ENCODE data around the gene PLB1. TPM values are rescaled to one million over a fixed set of nuclear protein-coding genes. Genes with fewer than 3 reads are reported as not detected.

Gene PLB1
- polyA plus RNA-seq, 2 of the 4 experiments (the other 2 are of a cell fraction) = 0.26 to 1.4 TPM

DNA sequence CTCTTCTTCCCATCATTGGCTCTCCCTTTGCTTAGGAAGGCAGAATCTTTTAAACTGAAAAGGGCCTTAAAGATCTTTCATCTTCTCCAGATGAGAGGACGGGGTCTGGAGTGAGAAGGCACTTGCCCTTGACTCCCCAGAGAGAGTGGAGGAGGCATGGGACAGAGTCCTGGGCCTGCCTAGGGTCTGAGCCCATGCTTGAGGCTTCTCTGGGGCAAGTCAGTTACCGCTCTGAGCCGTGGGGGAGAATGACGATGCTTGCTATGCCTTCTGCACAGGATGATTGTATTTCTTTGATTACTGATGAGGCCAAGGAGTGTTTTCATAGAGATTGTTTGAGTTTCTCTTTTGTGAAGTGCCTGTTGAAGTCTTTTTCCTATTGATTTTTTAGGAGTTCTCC lies 921 bp downstream of the PLB1 start:
- DNase-seq (ENCODE audit: low read depth in 1 of 2, low spot score in 1 of 2) (no peak), ATAC-seq (peak in 1 of 2 experiments; percentile 47; a peak in 1 of 6 replicates), FAIRE-seq (no peak)
- Histone ChIP-seq H3K4me3 (no peak overlapping the region), H3K27ac (no peak overlapping the region), H3K4me2 (no peak overlapping the region), H3K9me3 (no peaks in the 10 kb centered on the region), H3K4me1 (no peaks in the 10 kb centered on the region)
- POLR2A ChIA-PET = no interaction called here
- TF ChIP-seq JUN (IDR thresholded peaks at IDR 0.05) = no peak
- no peak for TF ChIP-seq NPAS2 (CRISPR knock-in tag; IDR thresholded peaks at IDR 0.05; ENCODE audit: borderline replicate concordance)
- TF ChIP-seq, protein P1, sequence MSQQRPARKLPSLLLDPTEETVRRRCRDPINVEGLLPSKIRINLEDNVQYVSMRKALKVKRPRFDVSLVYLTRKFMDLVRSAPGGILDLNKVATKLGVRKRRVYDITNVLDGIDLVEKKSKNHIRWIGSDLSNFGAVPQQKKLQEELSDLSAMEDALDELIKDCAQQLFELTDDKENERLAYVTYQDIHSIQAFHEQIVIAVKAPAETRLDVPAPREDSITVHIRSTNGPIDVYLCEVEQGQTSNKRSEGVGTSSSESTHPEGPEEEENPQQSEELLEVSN (IDR thresholded peaks at IDR 0.05; ENCODE audit: borderline replicate concordance, low read depth) = no peak
- TF ChIP-seq ATOH8 (CRISPR knock-in tag; IDR thresholded peaks at IDR 0.05; ENCODE audit: low read depth) = no peak
- no peak for TF ChIP-seq MAZ (IDR thresholded peaks at IDR 0.05; ENCODE audit: borderline replicate concordance, low read depth, low read length)
- no peak for TF ChIP-seq HEYL (CRISPR knock-in tag; IDR thresholded peaks at IDR 0.05)
- no peak for TF ChIP-seq RFX5 (IDR thresholded peaks at IDR 0.05)
- TF ChIP-seq CBX8 (IDR thresholded peaks at IDR 0.05) = no peak
- no peak for TF ChIP-seq RNF2 (IDR thresholded peaks at IDR 0.05; ENCODE audit: borderline replicate concordance, low read depth)
- TF ChIP-seq, protein P2, sequence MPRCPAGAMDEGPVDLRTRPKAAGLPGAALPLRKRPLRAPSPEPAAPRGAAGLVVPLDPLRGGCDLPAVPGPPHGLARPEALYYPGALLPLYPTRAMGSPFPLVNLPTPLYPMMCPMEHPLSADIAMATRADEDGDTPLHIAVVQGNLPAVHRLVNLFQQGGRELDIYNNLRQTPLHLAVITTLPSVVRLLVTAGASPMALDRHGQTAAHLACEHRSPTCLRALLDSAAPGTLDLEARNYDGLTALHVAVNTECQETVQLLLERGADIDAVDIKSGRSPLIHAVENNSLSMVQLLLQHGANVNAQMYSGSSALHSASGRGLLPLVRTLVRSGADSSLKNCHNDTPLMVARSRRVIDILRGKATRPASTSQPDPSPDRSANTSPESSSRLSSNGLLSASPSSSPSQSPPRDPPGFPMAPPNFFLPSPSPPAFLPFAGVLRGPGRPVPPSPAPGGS (IDR thresholded peaks at IDR 0.05) = no peak
- 66% methylated on average over 4 of the region's 4 CpGs for WGBS (ENCODE audit: missing lambda C conversion rate)
- CTCF ChIA-PET = interaction anchor here (0.6 to 1.5 kb wide), 5 partner anchors 9 to 779 kb away, joined by 3 to 5 read pairs (median 3); no protein-coding TSS in a partner anchor

DNA sequence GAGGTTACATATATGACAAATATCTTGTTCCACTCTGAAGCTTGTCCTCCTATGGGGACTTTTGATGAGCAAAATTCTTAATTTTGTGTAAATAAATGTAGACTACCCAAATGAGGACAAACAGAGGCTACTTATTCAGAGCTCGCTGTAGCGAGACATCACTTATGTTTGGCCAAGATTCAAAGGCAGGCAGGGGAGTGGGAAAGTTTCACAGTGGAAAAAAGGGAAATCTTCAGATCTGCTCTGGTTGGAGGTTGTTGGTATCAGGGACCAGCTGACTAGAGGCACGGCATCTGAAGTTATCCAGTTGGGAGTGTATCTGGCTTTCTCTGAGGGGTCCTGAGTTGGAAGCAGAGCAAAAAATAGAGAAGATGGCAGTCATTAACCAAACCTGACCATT lies 1.3 kb downstream of the PLB1 start:
- FAIRE-seq (no peak), DNase-seq (ENCODE audit: low read depth in 1 of 2, low spot score in 1 of 2) (no peak), ATAC-seq (no peak)
- H3K9me3 ChIP-seq = no peaks in the 10 kb centered on the region
- CTCF ChIA-PET = interaction anchor here (0.6 to 1.2 kb wide), 4 partner anchors 9 to 779 kb away, joined by 3 to 4 read pairs (median 3); no protein-coding TSS in a partner anchor
- no peak overlapping the region for H3K4me2 ChIP-seq
- no peak for TF ChIP-seq TP53 (CRISPR knock-in tag; IDR thresholded peaks at IDR 0.05)
- TF ChIP-seq EHMT2 (IDR thresholded peaks at IDR 0.05; ENCODE audit: low read depth) = no peak
- no peak for TF ChIP-seq FOSL2 (IDR thresholded peaks at IDR 0.05)
- TF ChIP-seq FOSL2 (CRISPR knock-in tag; IDR thresholded peaks at IDR 0.05) = no peak
- TF ChIP-seq, protein P3, sequence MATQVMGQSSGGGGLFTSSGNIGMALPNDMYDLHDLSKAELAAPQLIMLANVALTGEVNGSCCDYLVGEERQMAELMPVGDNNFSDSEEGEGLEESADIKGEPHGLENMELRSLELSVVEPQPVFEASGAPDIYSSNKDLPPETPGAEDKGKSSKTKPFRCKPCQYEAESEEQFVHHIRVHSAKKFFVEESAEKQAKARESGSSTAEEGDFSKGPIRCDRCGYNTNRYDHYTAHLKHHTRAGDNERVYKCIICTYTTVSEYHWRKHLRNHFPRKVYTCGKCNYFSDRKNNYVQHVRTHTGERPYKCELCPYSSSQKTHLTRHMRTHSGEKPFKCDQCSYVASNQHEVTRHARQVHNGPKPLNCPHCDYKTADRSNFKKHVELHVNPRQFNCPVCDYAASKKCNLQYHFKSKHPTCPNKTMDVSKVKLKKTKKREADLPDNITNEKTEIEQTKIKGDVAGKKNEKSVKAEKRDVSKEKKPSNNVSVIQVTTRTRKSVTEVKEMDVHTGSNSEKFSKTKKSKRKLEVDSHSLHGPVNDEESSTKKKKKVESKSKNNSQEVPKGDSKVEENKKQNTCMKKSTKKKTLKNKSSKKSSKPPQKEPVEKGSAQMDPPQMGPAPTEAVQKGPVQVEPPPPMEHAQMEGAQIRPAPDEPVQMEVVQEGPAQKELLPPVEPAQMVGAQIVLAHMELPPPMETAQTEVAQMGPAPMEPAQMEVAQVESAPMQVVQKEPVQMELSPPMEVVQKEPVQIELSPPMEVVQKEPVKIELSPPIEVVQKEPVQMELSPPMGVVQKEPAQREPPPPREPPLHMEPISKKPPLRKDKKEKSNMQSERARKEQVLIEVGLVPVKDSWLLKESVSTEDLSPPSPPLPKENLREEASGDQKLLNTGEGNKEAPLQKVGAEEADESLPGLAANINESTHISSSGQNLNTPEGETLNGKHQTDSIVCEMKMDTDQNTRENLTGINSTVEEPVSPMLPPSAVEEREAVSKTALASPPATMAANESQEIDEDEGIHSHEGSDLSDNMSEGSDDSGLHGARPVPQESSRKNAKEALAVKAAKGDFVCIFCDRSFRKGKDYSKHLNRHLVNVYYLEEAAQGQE (IDR thresholded peaks at IDR 0.05) = no peak
- TF ChIP-seq, protein P4, sequence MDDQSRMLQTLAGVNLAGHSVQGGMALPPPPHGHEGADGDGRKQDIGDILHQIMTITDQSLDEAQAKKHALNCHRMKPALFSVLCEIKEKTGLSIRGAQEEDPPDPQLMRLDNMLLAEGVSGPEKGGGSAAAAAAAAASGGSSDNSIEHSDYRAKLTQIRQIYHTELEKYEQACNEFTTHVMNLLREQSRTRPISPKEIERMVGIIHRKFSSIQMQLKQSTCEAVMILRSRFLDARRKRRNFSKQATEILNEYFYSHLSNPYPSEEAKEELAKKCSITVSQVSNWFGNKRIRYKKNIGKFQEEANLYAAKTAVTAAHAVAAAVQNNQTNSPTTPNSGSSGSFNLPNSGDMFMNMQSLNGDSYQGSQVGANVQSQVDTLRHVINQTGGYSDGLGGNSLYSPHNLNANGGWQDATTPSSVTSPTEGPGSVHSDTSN (IDR thresholded peaks at IDR 0.05) = no peak
- TF ChIP-seq CEBPB (IDR thresholded peaks at IDR 0.05) = no peak
- TF ChIP-seq RCOR1 (IDR thresholded peaks at IDR 0.05; ENCODE audit: low read depth, low read length) = no peak
- no peak for TF ChIP-seq USF2 (IDR thresholded peaks at IDR 0.05)
- TF ChIP-seq TFCP2L1 (CRISPR knock-in tag; IDR thresholded peaks at IDR 0.05) = no peak
- TF ChIP-seq FOSB (CRISPR knock-in tag; IDR thresholded peaks at IDR 0.05) = no peak
- TF ChIP-seq HOXB13 (CRISPR knock-in tag; IDR thresholded peaks at IDR 0.05; ENCODE audit: low read depth) = no peak
- TF ChIP-seq HOXA7 (CRISPR knock-in tag; IDR thresholded peaks at IDR 0.05) = no peak
- TF ChIP-seq, protein P5, sequence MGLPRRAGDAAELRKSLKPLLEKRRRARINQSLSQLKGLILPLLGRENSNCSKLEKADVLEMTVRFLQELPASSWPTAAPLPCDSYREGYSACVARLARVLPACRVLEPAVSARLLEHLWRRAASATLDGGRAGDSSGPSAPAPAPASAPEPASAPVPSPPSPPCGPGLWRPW (IDR thresholded peaks at IDR 0.05) = no peak
- TF ChIP-seq FOXS1 (CRISPR knock-in tag; IDR thresholded peaks at IDR 0.05) = no peak
- WGBS (ENCODE audit: missing lambda C conversion rate) = 82% methylated on average over 3 of the region's 3 CpGs
- no peaks in the 10 kb centered on the region for H3K4me1 ChIP-seq
- POLR2A ChIA-PET = no interaction called here
- H3K4me3 ChIP-seq = no peak overlapping the region
- H3K27ac ChIP-seq = no peak overlapping the region

Measured in A549 (cell line).